GM23338 (cell line): Measurements from ENCODE around the gene TVP23A. TPM values are rescaled to one million over a fixed set of nuclear protein-coding genes. Genes with fewer than 3 reads are reported as not detected.

ENCODE experiments used
- ATAC-seq: fragments of 200-7000 bp; cut with Tn5 transposase; 3 replicates; pipeline ENCODE4 v1.9.1; 2020
- DNase-seq: peaks from one replicate; pipeline ENCODE4 v3.0.0-alpha.2; 2015; ENCODE audit warnings: low spot score
- H2AFZ ChIP-seq: fragments of 200-600 bp; sonication (generic); 2 replicates; pipeline ENCODE4 v1.8.0; 2016; ENCODE audit warnings: antibody characterized with exemption, mild to moderate bottlenecking, moderate library complexity
- H3F3A ChIP-seq: fragments of 200-600 bp; sonication (generic); replicated peaks from 2 replicates; pipeline ENCODE4 v1.8.0; 2017; ENCODE audit warnings: antibody characterized with exemption, mixed run types, low read depth
- H3K27ac ChIP-seq: fragments of 200-600 bp; sonication (generic); 2 replicates; pipeline ENCODE4 v1.6.1; 2016; ENCODE audit warnings: low read depth
- H3K27me3 ChIP-seq: fragments of 200-600 bp; sonication (generic); 2 replicates; pipeline ENCODE4 v1.8.0; 2016; ENCODE audit warnings: mild to moderate bottlenecking, mixed run types, moderate library complexity; ENCODE audit not compliant: insufficient read depth
- H3K36me3 ChIP-seq: fragments of 200-600 bp; sonication (generic); 2 replicates; pipeline ENCODE4 v1.8.0; 2016; ENCODE audit warnings: mild to moderate bottlenecking; ENCODE audit not compliant: insufficient read depth
- H3K4me1 ChIP-seq: fragments of 200-600 bp; sonication (generic); 2 replicates; pipeline ENCODE4 v1.8.0; 2016; ENCODE audit warnings: mild to moderate bottlenecking, moderate library complexity; ENCODE audit not compliant: insufficient read depth
- H3K4me2 ChIP-seq: fragments of 200-600 bp; sonication (generic); 2 replicates; pipeline ENCODE4 v1.7.1; 2017; ENCODE audit warnings: mixed run types
- H3K4me3 ChIP-seq: fragments of 200-600 bp; sonication (generic); 2 replicates; pipeline ENCODE4 v1.6.1; 2016; ENCODE audit warnings: mixed run types
- H3K79me2 ChIP-seq: fragments of 200-600 bp; sonication (generic); replicated peaks from 2 replicates; pipeline ENCODE4 v1.8.0; 2017; ENCODE audit warnings: mild to moderate bottlenecking; ENCODE audit not compliant: insufficient read depth
- H3K9me2 ChIP-seq: fragments of 200-600 bp; sonication (generic); 2 replicates; pipeline ENCODE4 v1.8.0; 2017; ENCODE audit not compliant: insufficient read depth
- H4K20me1 ChIP-seq: fragments of 200-600 bp; sonication (generic); replicated peaks from 2 replicates; pipeline ENCODE4 v1.8.0; 2017; ENCODE audit warnings: mild to moderate bottlenecking; ENCODE audit not compliant: insufficient read depth
- H3K27ac Mint-ChIP-seq: 2 replicates; pipeline ENCODE4 v1.8.0; 2020; ENCODE audit warnings: inconsistent platforms, mild to moderate bottlenecking, moderate library complexity, mixed read lengths
- H3K27me3 Mint-ChIP-seq: 3 replicates; pipeline ENCODE4 v1.8.0; 2022; ENCODE audit warnings: low read depth, mild to moderate bottlenecking, moderate library complexity, mixed read lengths, inconsistent platforms; ENCODE audit not compliant: insufficient read depth, poor library complexity
- H3K36me3 Mint-ChIP-seq: 3 replicates; pipeline ENCODE4 v1.8.0; 2021; ENCODE audit warnings: low read depth, mild to moderate bottlenecking, inconsistent platforms, moderate library complexity, mixed read lengths
- H3K4me1 Mint-ChIP-seq: 3 replicates; pipeline ENCODE4 v1.8.0; 2020; ENCODE audit warnings: mild to moderate bottlenecking, inconsistent platforms, mixed read lengths
- H3K4me3 Mint-ChIP-seq: 3 replicates; pipeline ENCODE4 v1.8.0; 2021; ENCODE audit warnings: moderate library complexity, mild to moderate bottlenecking, inconsistent platforms, mixed read lengths
- H3K9me3 Mint-ChIP-seq: 3 replicates; pipeline ENCODE4 v1.8.0; 2020; ENCODE audit warnings: moderate library complexity, mild to moderate bottlenecking, inconsistent platforms, mixed read lengths
- CREB1 ChIP-seq: fragments of 250-450 bp; sonication (Bioruptor Pico); IDR thresholded peaks from 2 replicates; pipeline ENCODE4 v1.5.0; 2020; ENCODE audit warnings: low read depth, mild to moderate bottlenecking, moderate library complexity
- EZH2 ChIP-seq: fragments of 200-600 bp; sonication (generic); IDR thresholded peaks from one replicate; pipeline ENCODE4 v1.8.0; 2017; ENCODE audit warnings: antibody characterized with exemption, mild to moderate bottlenecking, low read depth; ENCODE audit not compliant: unreplicated experiment
- EZH2phosphoT487 ChIP-seq: fragments of 200-600 bp; sonication (generic); IDR thresholded peaks from one replicate; pipeline ENCODE4 v1.8.1; 2018; ENCODE audit warnings: antibody characterized with exemption; ENCODE audit not compliant: unreplicated experiment
- JUNB ChIP-seq: IDR thresholded peaks from one replicate; pipeline ENCODE4 v1.6.1; 2016; ENCODE audit warnings: antibody characterized with exemption; ENCODE audit not compliant: unreplicated experiment
- NANOG ChIP-seq: IDR thresholded peaks from 2 replicates; pipeline ENCODE4 v1.6.1; 2016; ENCODE audit warnings: antibody characterized with exemption, borderline replicate concordance
- POLR2AphosphoS5 ChIP-seq: IDR thresholded peaks from 2 replicates; pipeline ENCODE4 v1.6.1; 2016; ENCODE audit warnings: antibody characterized with exemption, low read depth
- STAT1 ChIP-seq: IDR thresholded peaks from one replicate; pipeline ENCODE4 v1.6.1; 2016; ENCODE audit warnings: antibody characterized with exemption; ENCODE audit not compliant: unreplicated experiment
- ZNF114 ChIP-seq: fragments of 250-450 bp; sonication (Bioruptor Pico); IDR thresholded peaks from 2 replicates; pipeline ENCODE4 v1.5.0; 2020; ENCODE audit warnings: mild to moderate bottlenecking, moderate library complexity
- ZNF331 ChIP-seq: fragments of 250-450 bp; sonication (Bioruptor Pico); IDR thresholded peaks from 2 replicates; pipeline ENCODE4 v1.5.0; 2020; ENCODE audit warnings: low read depth, mild to moderate bottlenecking, moderate library complexity
- polyA plus RNA-seq: library from polyadenylated mRNA; unstranded; fragments of >200 nt; fragmentation: Nextera tagmentation; extraction: Ambion mirVana; gene quantifications from 2 replicates; pipeline ENCODE4 v1.2.1, GENCODE V29; 2016
- total RNA-seq: library from RNA; depleted of rRNA; stranded (reverse); fragments of >200 nt; shearing (Covaris generic); gene quantifications from 2 replicates; pipeline ENCODE4 v1.2.3, GENCODE V29; 2014
- TF ChIP-seq, protein P1 (sequence below): IDR thresholded peaks from 2 replicates; pipeline ENCODE4 v1.6.1; 2016; ENCODE audit warnings: antibody characterized with exemption
- TF ChIP-seq, protein P2 (sequence below): IDR thresholded peaks from one replicate; pipeline ENCODE4 v1.6.1; 2018; ENCODE audit warnings: antibody characterized with exemption; ENCODE audit not compliant: unreplicated experiment
- TF ChIP-seq, protein P3 (sequence below): fragments of 250-450 bp; sonication (Bioruptor Pico); IDR thresholded peaks from 2 replicates; pipeline ENCODE4 v1.5.0; 2020; ENCODE audit warnings: mild to moderate bottlenecking, moderate library complexity
- TF ChIP-seq, protein P4 (sequence below), 2 experiments: fragments of 200-600 bp in 1 of 2; sonication (generic) in 1 of 2; conservative IDR thresholded peaks; 2 replicates each; pipeline versions ENCODE4 v1.5.1 to v1.6.1; 2016 to 2017; ENCODE audit warnings: antibody characterized with exemption in 2 of 2, low read depth in 2 of 2, mild to moderate bottlenecking in 2 of 2, moderate library complexity in 1 of 2

Gene TVP23A
- total and polyA plus RNA-seq, 2 experiments from 2014 or later: 2.8 to 4.5 TPM

DNA sequence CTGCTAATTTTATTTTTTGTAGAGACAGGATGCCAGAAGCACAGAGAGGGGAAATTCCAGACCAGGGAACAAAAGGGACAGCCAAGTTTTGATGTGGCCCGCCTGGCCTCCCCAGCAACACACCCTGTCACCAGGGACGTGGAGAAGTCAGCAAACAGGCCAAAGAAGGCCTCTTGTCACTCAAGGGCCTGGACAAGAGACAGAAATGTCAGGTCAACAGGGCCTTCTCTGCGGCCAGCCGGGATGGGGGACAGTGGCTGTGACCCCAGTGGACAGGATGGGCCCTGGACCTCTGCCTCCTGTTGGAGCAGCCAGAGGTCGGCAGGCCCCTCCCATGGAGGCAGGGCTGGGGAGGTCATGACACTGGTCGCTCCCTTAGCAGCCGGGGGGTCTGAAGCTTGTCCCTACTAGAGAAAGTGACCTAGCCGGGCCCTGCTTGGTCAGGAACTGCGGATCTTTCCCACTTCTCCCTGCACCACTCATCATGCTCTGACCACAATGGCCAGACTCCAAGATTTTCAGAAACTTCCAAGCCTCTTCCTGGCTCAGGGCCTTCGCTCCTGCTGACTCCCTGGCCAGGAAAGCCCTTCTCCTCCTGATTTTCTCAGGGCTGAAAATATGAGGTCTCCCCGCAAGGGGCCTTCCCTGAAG lies 9.2 kb upstream of the TVP23A start:
- ATAC-seq (no peak), DNase-seq (no peak)
- no peaks in the 10 kb centered on the region for H3K79me2 ChIP-seq
- H3K4me1 ChIP-seq: no peaks in the 10 kb centered on the region
- TF ChIP-seq ZNF114: no peak
- TF ChIP-seq EZH2: no peak
- TF ChIP-seq STAT1: no peak
- TF ChIP-seq, protein P1, sequence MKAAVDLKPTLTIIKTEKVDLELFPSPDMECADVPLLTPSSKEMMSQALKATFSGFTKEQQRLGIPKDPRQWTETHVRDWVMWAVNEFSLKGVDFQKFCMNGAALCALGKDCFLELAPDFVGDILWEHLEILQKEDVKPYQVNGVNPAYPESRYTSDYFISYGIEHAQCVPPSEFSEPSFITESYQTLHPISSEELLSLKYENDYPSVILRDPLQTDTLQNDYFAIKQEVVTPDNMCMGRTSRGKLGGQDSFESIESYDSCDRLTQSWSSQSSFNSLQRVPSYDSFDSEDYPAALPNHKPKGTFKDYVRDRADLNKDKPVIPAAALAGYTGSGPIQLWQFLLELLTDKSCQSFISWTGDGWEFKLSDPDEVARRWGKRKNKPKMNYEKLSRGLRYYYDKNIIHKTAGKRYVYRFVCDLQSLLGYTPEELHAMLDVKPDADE: no peak
- no peak for TF ChIP-seq EZH2phosphoT487
- TF ChIP-seq NANOG: no peak
- TF ChIP-seq ZNF331 (CRISPR knock-in tag): no peak
- no peak for TF ChIP-seq CREB1 (CRISPR knock-in tag)
- TF ChIP-seq, protein P2, sequence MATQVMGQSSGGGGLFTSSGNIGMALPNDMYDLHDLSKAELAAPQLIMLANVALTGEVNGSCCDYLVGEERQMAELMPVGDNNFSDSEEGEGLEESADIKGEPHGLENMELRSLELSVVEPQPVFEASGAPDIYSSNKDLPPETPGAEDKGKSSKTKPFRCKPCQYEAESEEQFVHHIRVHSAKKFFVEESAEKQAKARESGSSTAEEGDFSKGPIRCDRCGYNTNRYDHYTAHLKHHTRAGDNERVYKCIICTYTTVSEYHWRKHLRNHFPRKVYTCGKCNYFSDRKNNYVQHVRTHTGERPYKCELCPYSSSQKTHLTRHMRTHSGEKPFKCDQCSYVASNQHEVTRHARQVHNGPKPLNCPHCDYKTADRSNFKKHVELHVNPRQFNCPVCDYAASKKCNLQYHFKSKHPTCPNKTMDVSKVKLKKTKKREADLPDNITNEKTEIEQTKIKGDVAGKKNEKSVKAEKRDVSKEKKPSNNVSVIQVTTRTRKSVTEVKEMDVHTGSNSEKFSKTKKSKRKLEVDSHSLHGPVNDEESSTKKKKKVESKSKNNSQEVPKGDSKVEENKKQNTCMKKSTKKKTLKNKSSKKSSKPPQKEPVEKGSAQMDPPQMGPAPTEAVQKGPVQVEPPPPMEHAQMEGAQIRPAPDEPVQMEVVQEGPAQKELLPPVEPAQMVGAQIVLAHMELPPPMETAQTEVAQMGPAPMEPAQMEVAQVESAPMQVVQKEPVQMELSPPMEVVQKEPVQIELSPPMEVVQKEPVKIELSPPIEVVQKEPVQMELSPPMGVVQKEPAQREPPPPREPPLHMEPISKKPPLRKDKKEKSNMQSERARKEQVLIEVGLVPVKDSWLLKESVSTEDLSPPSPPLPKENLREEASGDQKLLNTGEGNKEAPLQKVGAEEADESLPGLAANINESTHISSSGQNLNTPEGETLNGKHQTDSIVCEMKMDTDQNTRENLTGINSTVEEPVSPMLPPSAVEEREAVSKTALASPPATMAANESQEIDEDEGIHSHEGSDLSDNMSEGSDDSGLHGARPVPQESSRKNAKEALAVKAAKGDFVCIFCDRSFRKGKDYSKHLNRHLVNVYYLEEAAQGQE: no peak
- TF ChIP-seq, protein P3, sequence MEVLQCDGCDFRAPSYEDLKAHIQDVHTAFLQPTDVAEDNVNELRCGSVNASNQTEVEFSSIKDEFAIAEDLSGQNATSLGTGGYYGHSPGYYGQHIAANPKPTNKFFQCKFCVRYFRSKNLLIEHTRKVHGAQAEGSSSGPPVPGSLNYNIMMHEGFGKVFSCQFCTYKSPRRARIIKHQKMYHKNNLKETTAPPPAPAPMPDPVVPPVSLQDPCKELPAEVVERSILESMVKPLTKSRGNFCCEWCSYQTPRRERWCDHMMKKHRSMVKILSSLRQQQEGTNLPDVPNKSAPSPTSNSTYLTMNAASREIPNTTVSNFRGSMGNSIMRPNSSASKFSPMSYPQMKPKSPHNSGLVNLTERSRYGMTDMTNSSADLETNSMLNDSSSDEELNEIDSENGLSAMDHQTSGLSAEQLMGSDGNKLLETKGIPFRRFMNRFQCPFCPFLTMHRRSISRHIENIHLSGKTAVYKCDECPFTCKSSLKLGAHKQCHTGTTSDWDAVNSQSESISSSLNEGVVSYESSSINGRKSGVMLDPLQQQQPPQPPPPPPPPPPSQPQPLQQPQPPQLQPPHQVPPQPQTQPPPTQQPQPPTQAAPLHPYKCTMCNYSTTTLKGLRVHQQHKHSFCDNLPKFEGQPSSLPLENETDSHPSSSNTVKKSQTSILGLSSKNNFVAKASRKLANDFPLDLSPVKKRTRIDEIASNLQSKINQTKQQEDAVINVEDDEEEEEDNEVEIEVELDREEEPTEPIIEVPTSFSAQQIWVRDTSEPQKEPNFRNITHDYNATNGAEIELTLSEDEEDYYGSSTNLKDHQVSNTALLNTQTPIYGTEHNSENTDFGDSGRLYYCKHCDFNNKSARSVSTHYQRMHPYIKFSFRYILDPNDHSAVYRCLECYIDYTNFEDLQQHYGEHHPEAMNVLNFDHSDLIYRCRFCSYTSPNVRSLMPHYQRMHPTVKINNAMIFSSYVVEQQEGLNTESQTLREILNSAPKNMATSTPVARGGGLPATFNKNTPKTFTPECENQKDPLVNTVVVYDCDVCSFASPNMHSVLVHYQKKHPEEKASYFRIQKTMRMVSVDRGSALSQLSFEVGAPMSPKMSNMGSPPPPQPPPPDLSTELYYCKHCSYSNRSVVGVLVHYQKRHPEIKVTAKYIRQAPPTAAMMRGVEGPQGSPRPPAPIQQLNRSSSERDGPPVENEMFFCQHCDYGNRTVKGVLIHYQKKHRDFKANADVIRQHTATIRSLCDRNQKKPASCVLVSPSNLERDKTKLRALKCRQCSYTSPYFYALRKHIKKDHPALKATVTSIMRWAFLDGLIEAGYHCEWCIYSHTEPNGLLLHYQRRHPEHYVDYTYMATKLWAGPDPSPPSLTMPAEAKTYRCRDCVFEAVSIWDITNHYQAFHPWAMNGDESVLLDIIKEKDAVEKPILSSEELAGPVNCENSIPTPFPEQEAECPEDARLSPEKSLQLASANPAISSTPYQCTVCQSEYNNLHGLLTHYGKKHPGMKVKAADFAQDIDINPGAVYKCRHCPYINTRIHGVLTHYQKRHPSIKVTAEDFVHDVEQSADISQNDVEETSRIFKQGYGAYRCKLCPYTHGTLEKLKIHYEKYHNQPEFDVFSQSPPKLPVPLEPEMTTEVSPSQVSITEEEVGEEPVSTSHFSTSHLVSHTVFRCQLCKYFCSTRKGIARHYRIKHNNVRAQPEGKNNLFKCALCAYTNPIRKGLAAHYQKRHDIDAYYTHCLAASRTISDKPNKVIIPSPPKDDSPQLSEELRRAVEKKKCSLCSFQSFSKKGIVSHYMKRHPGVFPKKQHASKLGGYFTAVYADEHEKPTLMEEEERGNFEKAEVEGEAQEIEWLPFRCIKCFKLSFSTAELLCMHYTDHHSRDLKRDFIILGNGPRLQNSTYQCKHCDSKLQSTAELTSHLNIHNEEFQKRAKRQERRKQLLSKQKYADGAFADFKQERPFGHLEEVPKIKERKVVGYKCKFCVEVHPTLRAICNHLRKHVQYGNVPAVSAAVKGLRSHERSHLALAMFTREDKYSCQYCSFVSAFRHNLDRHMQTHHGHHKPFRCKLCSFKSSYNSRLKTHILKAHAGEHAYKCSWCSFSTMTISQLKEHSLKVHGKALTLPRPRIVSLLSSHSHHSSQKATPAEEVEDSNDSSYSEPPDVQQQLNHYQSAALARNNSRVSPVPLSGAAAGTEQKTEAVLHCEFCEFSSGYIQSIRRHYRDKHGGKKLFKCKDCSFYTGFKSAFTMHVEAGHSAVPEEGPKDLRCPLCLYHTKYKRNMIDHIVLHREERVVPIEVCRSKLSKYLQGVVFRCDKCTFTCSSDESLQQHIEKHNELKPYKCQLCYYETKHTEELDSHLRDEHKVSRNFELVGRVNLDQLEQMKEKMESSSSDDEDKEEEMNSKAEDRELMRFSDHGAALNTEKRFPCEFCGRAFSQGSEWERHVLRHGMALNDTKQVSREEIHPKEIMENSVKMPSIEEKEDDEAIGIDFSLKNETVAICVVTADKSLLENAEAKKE (CRISPR knock-in tag): no peak
- no peak for TF ChIP-seq POLR2AphosphoS5
- no peak for TF ChIP-seq JUNB
- TF ChIP-seq, protein P4, sequence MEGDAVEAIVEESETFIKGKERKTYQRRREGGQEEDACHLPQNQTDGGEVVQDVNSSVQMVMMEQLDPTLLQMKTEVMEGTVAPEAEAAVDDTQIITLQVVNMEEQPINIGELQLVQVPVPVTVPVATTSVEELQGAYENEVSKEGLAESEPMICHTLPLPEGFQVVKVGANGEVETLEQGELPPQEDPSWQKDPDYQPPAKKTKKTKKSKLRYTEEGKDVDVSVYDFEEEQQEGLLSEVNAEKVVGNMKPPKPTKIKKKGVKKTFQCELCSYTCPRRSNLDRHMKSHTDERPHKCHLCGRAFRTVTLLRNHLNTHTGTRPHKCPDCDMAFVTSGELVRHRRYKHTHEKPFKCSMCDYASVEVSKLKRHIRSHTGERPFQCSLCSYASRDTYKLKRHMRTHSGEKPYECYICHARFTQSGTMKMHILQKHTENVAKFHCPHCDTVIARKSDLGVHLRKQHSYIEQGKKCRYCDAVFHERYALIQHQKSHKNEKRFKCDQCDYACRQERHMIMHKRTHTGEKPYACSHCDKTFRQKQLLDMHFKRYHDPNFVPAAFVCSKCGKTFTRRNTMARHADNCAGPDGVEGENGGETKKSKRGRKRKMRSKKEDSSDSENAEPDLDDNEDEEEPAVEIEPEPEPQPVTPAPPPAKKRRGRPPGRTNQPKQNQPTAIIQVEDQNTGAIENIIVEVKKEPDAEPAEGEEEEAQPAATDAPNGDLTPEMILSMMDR (conservative IDR thresholded peaks at IDR 0.05; ENCODE audit: low read depth in 2 of 2): no peak
- Mint-ChIP-seq H3K27ac (no peak overlapping the region), H3K4me3 (no peak overlapping the region), H3K4me1 (no peaks in the 10 kb centered on the region), H3K27me3 (no peaks in the 10 kb centered on the region), H3K36me3 (no peaks in the 10 kb centered on the region), H3K9me3 (no peaks in the 10 kb centered on the region)
- no peaks in the 10 kb centered on the region for H4K20me1 ChIP-seq
- H3K9me2 ChIP-seq: no peaks in the 10 kb centered on the region
- no peaks in the 10 kb centered on the region for H3K27me3 ChIP-seq
- H3F3A ChIP-seq: no peaks in the 10 kb centered on the region
- no peak overlapping the region for H3K4me3 ChIP-seq
- peak overlapping the region; percentile 91 for H2AFZ ChIP-seq
- no peak overlapping the region for H3K4me2 ChIP-seq
- H3K36me3 ChIP-seq: no peaks in the 10 kb centered on the region
- H3K27ac ChIP-seq: no peak overlapping the region
